Endothelial cell of umbilical vein (primary cell): ENCODE data around the gene C1orf105. TPM values are rescaled to one million over a fixed set of nuclear protein-coding genes. Genes with fewer than 3 reads are reported as not detected.

ENCODE experiments used
- BruUV-seq: library from RNA; stranded (reverse); fragments of 400-500 nt; replicated peaks from 2 replicates; lab custom pipeline; 2021; lab: Mats Ljungman, UMichigan
- CTCF ChIA-PET: fragments of 300-600, 350-600 bp; sonication (Branson Sonifier 250); formaldehyde crosslinking; loops from one replicate; lab custom pipeline; 2021; ENCODE audit warnings: antibody characterized with exemption, inconsistent platforms; lab: Charles Lee
- POLR2A ChIA-PET: fragments of 300-600, 350-600 bp; sonication (Branson Sonifier 250); formaldehyde crosslinking; loops from one replicate; lab custom pipeline; 2021; ENCODE audit warnings: antibody characterized with exemption, inconsistent platforms; lab: Charles Lee
- DNase-seq: peaks from one replicate; pipeline ENCODE4 v3.0.0-alpha.2; 2011; ENCODE audit warnings: low read depth, low spot score
- FAIRE-seq: peaks from 2 replicates; lab custom pipeline; 2011; peaks lifted over from hg19 to GRCh38; lab: Jason Lieb, UNC
- H2AFZ ChIP-seq: 2 replicates; pipeline ENCODE4 v1.6.0; 2012; ENCODE audit warnings: low read depth, low read length, control low read depth, inconsistent platforms
- H3K27ac ChIP-seq: 2 replicates; pipeline ENCODE4 v1.5.1; 2011; ENCODE audit warnings: low read depth, mild to moderate bottlenecking, control low read depth, low read length, moderate library complexity; ENCODE audit not compliant: insufficient read depth
- H3K27me3 ChIP-seq, 2 experiments: 2 replicates each; pipeline versions ENCODE4 v1.6.0 to v1.6.1; 2011; ENCODE audit warnings: low read length in 2 of 2, mixed read lengths in 1 of 2; ENCODE audit not compliant: control insufficient read depth in 2 of 2, insufficient read depth in 2 of 2
- H3K36me3 ChIP-seq, 2 experiments: 2 replicates in 1 of 2; 3 replicates in 1 of 2; pipeline ENCODE4 v1.5.1; 2011; ENCODE audit warnings: low read length in 2 of 2, mild to moderate bottlenecking in 1 of 2, moderate library complexity in 1 of 2; ENCODE audit not compliant: control insufficient read depth in 2 of 2, insufficient read depth in 2 of 2; ENCODE audit errors: extremely low read depth in 1 of 2
- H3K4me1 ChIP-seq: 3 replicates; pipeline ENCODE4 v1.5.1; 2011; ENCODE audit warnings: mild to moderate bottlenecking, low read length; ENCODE audit not compliant: control insufficient read depth, insufficient read depth; ENCODE audit errors: extremely low read depth
- H3K4me2 ChIP-seq: 2 replicates; pipeline ENCODE4 v1.6.1; 2011; ENCODE audit warnings: low read length, control low read depth, mixed read lengths; ENCODE audit not compliant: insufficient read depth
- H3K4me3 ChIP-seq, 3 experiments: fragments of 200-600 bp in 1 of 3; sonication (generic), shearing (Covaris generic) in 1 of 3; replicated peaks in 1 of 3; 2 replicates each; pipeline ENCODE4 v1.5.1; 2011 to 2016; ENCODE audit warnings: control low read depth in 3 of 3, low read length in 3 of 3, mild to moderate bottlenecking in 2 of 3, inconsistent platforms in 1 of 3, low read depth in 1 of 3, moderate library complexity in 1 of 3; ENCODE audit not compliant: insufficient read depth in 1 of 3
- H3K79me2 ChIP-seq: 2 replicates; pipeline ENCODE4 v1.6.0; 2012; ENCODE audit warnings: low read length, inconsistent platforms; ENCODE audit not compliant: control insufficient read depth, insufficient read depth
- H3K9ac ChIP-seq: replicated peaks from 2 replicates; pipeline ENCODE3; 2011; ENCODE audit warnings: low read length, control low read depth; ENCODE audit not compliant: insufficient read depth; ENCODE audit errors: extremely low read depth
- H3K9me1 ChIP-seq: replicated peaks from 3 replicates; pipeline ENCODE4 v1.6.0; 2011; ENCODE audit warnings: mild to moderate bottlenecking, low read length; ENCODE audit not compliant: control insufficient read depth, insufficient read depth; ENCODE audit errors: extremely low read depth
- H3K9me3 ChIP-seq: replicated peaks from 2 replicates; pipeline ENCODE4 v1.5.1; 2012; ENCODE audit warnings: low read length, inconsistent platforms; ENCODE audit not compliant: control insufficient read depth, insufficient read depth
- H4K20me1 ChIP-seq: replicated peaks from 2 replicates; pipeline ENCODE3; 2011; ENCODE audit warnings: mild to moderate bottlenecking, low read length; ENCODE audit not compliant: control insufficient read depth, insufficient read depth; ENCODE audit errors: extremely low read depth
- EZH2 ChIP-seq: IDR thresholded peaks from 2 replicates; pipeline ENCODE4 v1.6.1; 2012; ENCODE audit warnings: borderline replicate concordance, low read depth, mild to moderate bottlenecking, moderate library complexity, low read length, inconsistent platforms; ENCODE audit not compliant: severe bottlenecking
- FOS ChIP-seq: IDR thresholded peaks from 2 replicates; pipeline ENCODE4 v1.6.1; 2011; ENCODE audit warnings: mild to moderate bottlenecking, low read length, moderate library complexity, borderline replicate concordance; ENCODE audit not compliant: insufficient read depth
- GATA2 ChIP-seq: IDR thresholded peaks from 2 replicates; pipeline ENCODE4 v1.7.0; 2011; ENCODE audit warnings: low read depth, mild to moderate bottlenecking, moderate library complexity, mixed read lengths, low read length; ENCODE audit not compliant: insufficient read length, insufficient read depth
- JUN ChIP-seq: IDR thresholded peaks from 2 replicates; pipeline ENCODE4 v1.6.1; 2011; ENCODE audit warnings: borderline replicate concordance, low read depth; ENCODE audit not compliant: insufficient read length, insufficient read depth
- MYC ChIP-seq: IDR thresholded peaks from one replicate; pipeline ENCODE4 v1.6.1; 2011; ENCODE audit warnings: mild to moderate bottlenecking, low read depth, low read length
- POLR2A ChIP-seq: IDR thresholded peaks from 2 replicates; pipeline ENCODE4 v1.6.1; 2012; ENCODE audit warnings: low read depth, mild to moderate bottlenecking, control low read depth, low read length
- POLR2AphosphoS5 ChIP-seq: IDR thresholded peaks from 2 replicates; pipeline ENCODE4 v1.6.1; 2012; ENCODE audit warnings: low read depth, mild to moderate bottlenecking, control low read depth, low read length, moderate library complexity; ENCODE audit not compliant: insufficient read depth
- dilution Hi-C: fragments of 300-500 bp; cut with MboI; formaldehyde crosslinking; loops from one replicate; pipeline ENCODE4 v1.15.0; 2019; ENCODE audit warnings: low sequenced_read_pairs; ENCODE audit not compliant: extremely low pct_ligation_motif_present
- intact Hi-C: fragments of 100-400 bp; cut with micrococcal nuclease; formaldehyde crosslinking; loops from one replicate; pipeline ENCODE4 v1.10.0; 2022
- polyA plus RNA-seq, 4 experiments: library from polyadenylated mRNA; depleted of rRNA in 3 of 4; stranded (reverse) in 3 of 4; unstranded in 1 of 4; fragments of >200 nt; gene quantifications; 2 replicates each; pipeline versions ENCODE4 v1.2.1 to v1.2.3, GENCODE V29; 2011 to 2012; ENCODE audit warnings: missing spikeins in 1 of 4
- total RNA-seq: library from RNA; stranded (reverse); gene quantifications from 2 replicates; pipeline ENCODE4 v1.2.3, GENCODE V29; 2021
- TF ChIP-seq, protein P1 (sequence below): IDR thresholded peaks from 2 replicates; pipeline ENCODE4 v1.6.1; 2011; ENCODE audit not compliant: insufficient read depth, insufficient read length
- TF ChIP-seq, protein P2 (sequence below), 2 donors: IDR thresholded peaks; 1 replicate in 1 of 2; 2 replicates in 1 of 2; pipeline ENCODE4 v1.5.1; 2011; ENCODE audit warnings: low read length in 2 of 2, mild to moderate bottlenecking in 2 of 2, moderate library complexity in 2 of 2, control low read depth in 1 of 2, inconsistent platforms in 1 of 2, low read depth in 1 of 2; ENCODE audit not compliant: insufficient read depth in 1 of 2; ENCODE audit errors: extremely low read depth in 1 of 2

C1orf105 gene
- total and polyA plus RNA-seq, 2 donors (not counting 3 experiments of a cell fraction or from before 2014, with no cell fraction given): not detected

DNA sequence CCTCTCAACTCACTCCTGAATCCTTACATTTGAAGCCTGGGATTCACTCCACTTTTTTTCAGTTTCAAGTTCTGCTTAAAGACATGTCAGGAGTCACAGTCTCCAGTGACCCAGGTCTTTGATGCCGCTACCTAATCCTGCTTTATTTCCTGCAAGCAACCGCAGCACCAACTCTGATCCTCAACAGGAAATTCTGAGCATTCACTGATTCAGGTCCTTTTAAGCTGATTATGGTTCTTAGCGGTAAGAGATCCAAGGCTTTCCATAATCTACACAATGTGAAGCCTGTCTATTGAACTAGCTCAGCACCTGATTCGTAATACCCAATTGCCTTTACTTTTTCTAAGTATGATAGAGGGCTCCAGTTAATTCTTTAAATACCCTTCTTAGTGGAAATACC, 67.1 kb downstream of the C1orf105 start:
- no peak overlapping the region for H3K4me2 ChIP-seq
- no peak overlapping the region for H3K4me3 ChIP-seq
- H3K9me1 ChIP-seq: no peaks in the 10 kb centered on the region
- H3K36me3 ChIP-seq: no peaks in the 10 kb centered on the region
- intact Hi-C loops: no loop called here
- no peaks in the 10 kb centered on the region for H3K9me3 ChIP-seq
- H4K20me1 ChIP-seq: no peaks in the 10 kb centered on the region
- H3K27me3 ChIP-seq: peaks cover 22 to 57% of the 10 kb centered on the region in 2 experiments
- no peak for DNase-seq
- no peak overlapping the region for H3K9ac ChIP-seq
- no peak overlapping the region for H3K27ac ChIP-seq
- H3K79me2 ChIP-seq: no peaks in the 10 kb centered on the region
- no TSS peak for BruUV-seq
- peak; percentile 18 for FAIRE-seq
- ChIA-PET CTCF (interaction anchor here (1.4 to 2.2 kb wide), 5 partner anchors 9 to 485 kb away, joined by 3 to 8 read pairs (median 4); no protein-coding TSS in a partner anchor), POLR2A (no interaction called here)
- no peak overlapping the region for H2AFZ ChIP-seq
- TF ChIP-seq, protein P1, sequence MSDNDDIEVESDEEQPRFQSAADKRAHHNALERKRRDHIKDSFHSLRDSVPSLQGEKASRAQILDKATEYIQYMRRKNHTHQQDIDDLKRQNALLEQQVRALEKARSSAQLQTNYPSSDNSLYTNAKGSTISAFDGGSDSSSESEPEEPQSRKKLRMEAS: no peak
- no peak for TF ChIP-seq EZH2
- TF ChIP-seq MYC: no peak
- no peak for TF ChIP-seq POLR2AphosphoS5
- no peak for TF ChIP-seq POLR2A
- TF ChIP-seq, protein P2, sequence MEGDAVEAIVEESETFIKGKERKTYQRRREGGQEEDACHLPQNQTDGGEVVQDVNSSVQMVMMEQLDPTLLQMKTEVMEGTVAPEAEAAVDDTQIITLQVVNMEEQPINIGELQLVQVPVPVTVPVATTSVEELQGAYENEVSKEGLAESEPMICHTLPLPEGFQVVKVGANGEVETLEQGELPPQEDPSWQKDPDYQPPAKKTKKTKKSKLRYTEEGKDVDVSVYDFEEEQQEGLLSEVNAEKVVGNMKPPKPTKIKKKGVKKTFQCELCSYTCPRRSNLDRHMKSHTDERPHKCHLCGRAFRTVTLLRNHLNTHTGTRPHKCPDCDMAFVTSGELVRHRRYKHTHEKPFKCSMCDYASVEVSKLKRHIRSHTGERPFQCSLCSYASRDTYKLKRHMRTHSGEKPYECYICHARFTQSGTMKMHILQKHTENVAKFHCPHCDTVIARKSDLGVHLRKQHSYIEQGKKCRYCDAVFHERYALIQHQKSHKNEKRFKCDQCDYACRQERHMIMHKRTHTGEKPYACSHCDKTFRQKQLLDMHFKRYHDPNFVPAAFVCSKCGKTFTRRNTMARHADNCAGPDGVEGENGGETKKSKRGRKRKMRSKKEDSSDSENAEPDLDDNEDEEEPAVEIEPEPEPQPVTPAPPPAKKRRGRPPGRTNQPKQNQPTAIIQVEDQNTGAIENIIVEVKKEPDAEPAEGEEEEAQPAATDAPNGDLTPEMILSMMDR (IDR thresholded peaks at IDR 0.05; ENCODE audit: extremely low read depth in 1 of 2, insufficient read depth in 1 of 2, low read depth in 1 of 2, low read length in 2 of 2): no peak
- TF ChIP-seq GATA2: no peak
- TF ChIP-seq FOS: no peak
- TF ChIP-seq JUN: no peak
- H3K4me1 ChIP-seq: no peaks in the 10 kb centered on the region
- dilution Hi-C loops: no loop called here
